ENCODE results near the gene SLC2A13. TPM values are rescaled to one million over a fixed set of nuclear protein-coding genes. Genes with fewer than 3 reads are reported as not detected.

SLC2A13 gene
- total RNA-seq, 1 donor from 2014 or later, result 8.4 TPM

- H3K9me3 ChIP-seq (ENCODE audit: control insufficient read depth in 3 of 3, low read length in 3 of 3), result no peaks in the 10 kb centered on the region
- H3K4me1 ChIP-seq (ENCODE audit: control insufficient read depth in 3 of 3, insufficient read depth in 3 of 3, low read length in 3 of 3), result no peaks in the 10 kb centered on the region
- H3K27ac ChIP-seq (ENCODE audit: low read depth, low read length), result no peak overlapping the region
- H3K4me3 ChIP-seq (ENCODE audit: low read length in 3 of 3), result no peak overlapping the region
- no peak overlapping the region for H3K9ac ChIP-seq (ENCODE audit: low read depth in 1 of 3, low read length in 3 of 3)
- H3K27me3 ChIP-seq (ENCODE audit: control insufficient read depth in 3 of 3, insufficient read depth in 3 of 3, low read length in 3 of 3), result no peaks in the 10 kb centered on the region
- H3K36me3 ChIP-seq (ENCODE audit: control insufficient read depth in 3 of 3, insufficient read depth in 3 of 3, low read length in 3 of 3), result no peaks in the 10 kb centered on the region
These were observed 149.2 kb downstream of the SLC2A13 start for GRCh38 chr12:39956725-39957124.

DNA sequence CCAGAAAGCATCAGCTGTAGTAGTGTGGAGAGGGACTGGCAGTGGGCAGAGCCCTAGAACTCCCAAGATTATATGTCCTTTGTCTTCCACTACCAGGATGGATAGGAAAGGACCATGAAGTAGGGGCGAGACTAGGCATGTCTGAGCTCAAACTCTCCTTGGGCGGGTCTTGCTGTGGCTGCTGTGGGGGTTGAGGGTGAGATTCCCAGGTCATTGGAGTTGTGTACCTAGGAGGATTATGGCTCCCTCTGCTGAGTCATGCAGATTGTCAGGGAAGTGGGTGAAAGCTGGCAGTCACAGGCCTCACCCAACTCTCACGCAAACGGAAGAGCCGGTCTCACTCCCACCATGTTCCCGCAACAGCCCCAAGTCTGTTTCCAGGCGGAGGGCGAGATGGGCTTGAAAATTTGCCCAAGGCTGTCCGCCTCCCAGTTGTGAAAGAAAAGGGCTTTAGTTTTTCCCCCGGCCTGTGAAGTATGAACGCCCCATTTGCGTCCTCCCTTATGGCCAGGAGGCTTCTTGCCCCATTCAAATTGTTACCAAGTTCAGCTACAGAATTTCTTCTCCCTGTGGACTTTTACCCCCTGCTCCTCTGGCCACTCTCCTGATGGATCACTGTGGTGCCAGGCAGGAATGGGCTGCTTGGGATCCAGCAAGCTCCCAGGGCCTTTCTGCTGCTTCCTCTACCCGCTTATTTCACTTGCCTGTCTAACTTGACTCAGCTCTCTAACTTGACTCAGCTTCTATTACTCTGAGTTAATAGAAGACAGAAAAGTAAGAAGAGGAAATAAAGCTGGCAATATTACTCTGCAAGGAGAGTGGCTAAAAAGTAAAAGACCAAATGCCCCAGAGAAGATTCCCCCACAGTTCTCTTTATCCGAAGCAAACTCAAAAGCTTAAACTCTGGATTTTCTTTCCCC, 159.3 kb downstream of the SLC2A13 start:
- Histone ChIP-seq H3K4me3 (ENCODE audit: low read length in 3 of 3) (no peak overlapping the region), H3K27me3 (ENCODE audit: control insufficient read depth in 3 of 3, insufficient read depth in 3 of 3, low read length in 3 of 3) (no peaks in the 10 kb centered on the region), H3K27ac (ENCODE audit: low read depth, low read length) (no peak overlapping the region), H3K36me3 (ENCODE audit: control insufficient read depth in 3 of 3, insufficient read depth in 3 of 3, low read length in 3 of 3) (no peaks in the 10 kb centered on the region), H3K9ac (ENCODE audit: low read depth in 1 of 3, low read length in 3 of 3) (no peak overlapping the region), H3K4me1 (ENCODE audit: control insufficient read depth in 3 of 3, insufficient read depth in 3 of 3, low read length in 3 of 3) (no peaks in the 10 kb centered on the region), H3K9me3 (ENCODE audit: control insufficient read depth in 3 of 3, low read length in 3 of 3) (no peaks in the 10 kb centered on the region)

DNA sequence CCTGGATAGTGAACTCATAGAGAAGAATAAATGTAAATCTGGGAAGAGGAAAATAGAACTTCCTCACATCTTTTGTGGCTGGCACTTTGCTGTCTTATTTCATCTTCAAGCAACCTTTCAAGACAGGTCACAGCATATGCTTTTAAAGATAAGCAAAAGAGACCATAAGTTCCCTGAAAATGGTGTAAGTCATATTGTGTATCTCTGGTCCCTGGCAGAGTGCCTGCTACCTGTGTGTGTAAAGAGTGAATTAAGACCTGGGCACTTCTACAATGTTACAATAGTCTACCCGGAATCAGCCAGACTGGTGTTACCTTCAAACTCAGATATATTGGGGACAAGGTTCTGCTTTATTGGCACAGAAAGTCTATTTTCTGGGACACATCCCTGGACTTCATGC, 168.8 kb downstream of the SLC2A13 start:
- Histone ChIP-seq H3K4me1 (ENCODE audit: control insufficient read depth in 3 of 3, insufficient read depth in 3 of 3, low read length in 3 of 3) (no peaks in the 10 kb centered on the region), H3K9ac (ENCODE audit: low read depth in 1 of 3, low read length in 3 of 3) (no peak overlapping the region), H3K36me3 (ENCODE audit: control insufficient read depth in 3 of 3, insufficient read depth in 3 of 3, low read length in 3 of 3) (no peaks in the 10 kb centered on the region), H3K9me3 (ENCODE audit: control insufficient read depth in 3 of 3, low read length in 3 of 3) (no peaks in the 10 kb centered on the region), H3K27ac (ENCODE audit: low read depth, low read length) (no peak overlapping the region), H3K27me3 (ENCODE audit: control insufficient read depth in 3 of 3, insufficient read depth in 3 of 3, low read length in 3 of 3) (no peaks in the 10 kb centered on the region), H3K4me3 (ENCODE audit: low read length in 3 of 3) (no peak overlapping the region)

DNA sequence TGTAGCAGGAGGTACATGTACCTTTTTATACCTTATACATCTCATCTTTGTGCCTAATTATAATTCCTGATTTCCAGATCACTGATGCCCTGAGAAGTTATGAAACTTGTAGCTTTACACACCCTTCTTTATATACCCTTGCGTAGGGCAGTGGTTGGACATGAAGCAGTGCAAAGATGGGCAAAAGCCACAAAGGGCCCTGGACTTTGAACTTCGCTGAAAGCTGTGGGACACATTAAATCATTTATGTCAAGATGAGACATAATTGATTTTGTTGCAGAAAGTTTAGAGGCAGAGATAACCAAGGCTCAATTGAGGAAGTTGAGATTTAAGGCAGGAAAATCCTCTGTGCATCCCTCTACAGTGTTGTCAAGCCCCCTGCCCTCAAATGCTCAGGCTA, 170.0 kb downstream of the SLC2A13 start:
- H3K4me3 ChIP-seq (ENCODE audit: low read length in 3 of 3), result no peak overlapping the region
- no peaks in the 10 kb centered on the region for H3K27me3 ChIP-seq (ENCODE audit: control insufficient read depth in 3 of 3, insufficient read depth in 3 of 3, low read length in 3 of 3)
- no peaks in the 10 kb centered on the region for H3K9me3 ChIP-seq (ENCODE audit: control insufficient read depth in 3 of 3, low read length in 3 of 3)
- H3K4me1 ChIP-seq (ENCODE audit: control insufficient read depth in 3 of 3, insufficient read depth in 3 of 3, low read length in 3 of 3), result no peaks in the 10 kb centered on the region
- no peaks in the 10 kb centered on the region for H3K36me3 ChIP-seq (ENCODE audit: control insufficient read depth in 3 of 3, insufficient read depth in 3 of 3, low read length in 3 of 3)
- H3K27ac ChIP-seq (ENCODE audit: low read depth, low read length), result no peak overlapping the region
- H3K9ac ChIP-seq (ENCODE audit: low read depth in 1 of 3, low read length in 3 of 3), result no peak overlapping the region

- Histone ChIP-seq H3K27ac (ENCODE audit: low read depth, low read length) (no peak overlapping the region), H3K9me3 (ENCODE audit: control insufficient read depth in 3 of 3, low read length in 3 of 3) (no peaks in the 10 kb centered on the region), H3K9ac (ENCODE audit: low read depth in 1 of 3, low read length in 3 of 3) (no peak overlapping the region), H3K4me3 (ENCODE audit: low read length in 3 of 3) (no peak overlapping the region), H3K4me1 (ENCODE audit: control insufficient read depth in 3 of 3, insufficient read depth in 3 of 3, low read length in 3 of 3) (no peaks in the 10 kb centered on the region), H3K36me3 (ENCODE audit: control insufficient read depth in 3 of 3, insufficient read depth in 3 of 3, low read length in 3 of 3) (no peaks in the 10 kb centered on the region), H3K27me3 (ENCODE audit: control insufficient read depth in 3 of 3, insufficient read depth in 3 of 3, low read length in 3 of 3) (no peaks in the 10 kb centered on the region)
These were observed 170.6 kb downstream of the SLC2A13 start for GRCh38 chr12:39935275-39935674.

GRCh38 chr12:39931857-39932256, 174.0 kb downstream of the SLC2A13 start:
- Histone ChIP-seq H3K36me3 (ENCODE audit: control insufficient read depth in 3 of 3, insufficient read depth in 3 of 3, low read length in 3 of 3) (no peaks in the 10 kb centered on the region), H3K4me1 (ENCODE audit: control insufficient read depth in 3 of 3, insufficient read depth in 3 of 3, low read length in 3 of 3) (no peaks in the 10 kb centered on the region), H3K9ac (ENCODE audit: low read depth in 1 of 3, low read length in 3 of 3) (no peak overlapping the region), H3K9me3 (ENCODE audit: control insufficient read depth in 3 of 3, low read length in 3 of 3) (no peaks in the 10 kb centered on the region), H3K4me3 (ENCODE audit: low read length in 3 of 3) (no peak overlapping the region), H3K27me3 (ENCODE audit: control insufficient read depth in 3 of 3, insufficient read depth in 3 of 3, low read length in 3 of 3) (no peaks in the 10 kb centered on the region), H3K27ac (ENCODE audit: low read depth, low read length) (no peak overlapping the region)

GRCh38 chr12:39931231-39931630, 174.7 kb downstream of the SLC2A13 start:
- no peak overlapping the region for H3K9ac ChIP-seq (ENCODE audit: low read depth in 1 of 3, low read length in 3 of 3)
- H3K36me3 ChIP-seq (ENCODE audit: control insufficient read depth in 3 of 3, insufficient read depth in 3 of 3, low read length in 3 of 3), result no peaks in the 10 kb centered on the region
- no peak overlapping the region for H3K4me3 ChIP-seq (ENCODE audit: low read length in 3 of 3)
- no peak overlapping the region for H3K27ac ChIP-seq (ENCODE audit: low read depth, low read length)
- no peaks in the 10 kb centered on the region for H3K9me3 ChIP-seq (ENCODE audit: control insufficient read depth in 3 of 3, low read length in 3 of 3)
- H3K27me3 ChIP-seq (ENCODE audit: control insufficient read depth in 3 of 3, insufficient read depth in 3 of 3, low read length in 3 of 3), result no peaks in the 10 kb centered on the region
- H3K4me1 ChIP-seq (ENCODE audit: control insufficient read depth in 3 of 3, insufficient read depth in 3 of 3, low read length in 3 of 3), result no peaks in the 10 kb centered on the region

DNA sequence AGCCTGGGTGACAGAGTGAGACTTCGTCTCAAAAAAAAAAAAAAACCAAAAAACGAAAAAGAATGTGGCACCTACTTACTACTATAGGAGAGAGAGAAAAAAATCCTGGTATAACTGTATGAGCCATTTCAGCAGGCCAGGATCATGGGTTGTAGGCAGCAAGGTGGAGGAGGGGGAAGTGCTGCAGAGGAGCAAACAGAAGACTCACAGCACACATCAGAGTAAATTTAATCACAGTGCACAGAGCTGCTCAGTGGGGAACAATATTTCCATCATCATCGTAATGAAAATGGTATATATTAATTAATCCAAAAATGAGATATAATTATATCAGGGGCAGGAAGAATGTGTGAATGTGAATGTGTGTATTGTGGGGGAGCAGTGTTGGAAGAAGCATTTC, 175.8 kb downstream of the SLC2A13 start:
- no peaks in the 10 kb centered on the region for H3K9me3 ChIP-seq (ENCODE audit: control insufficient read depth in 3 of 3, low read length in 3 of 3)
- H3K36me3 ChIP-seq (ENCODE audit: control insufficient read depth in 3 of 3, insufficient read depth in 3 of 3, low read length in 3 of 3), result no peaks in the 10 kb centered on the region
- H3K9ac ChIP-seq (ENCODE audit: low read depth in 1 of 3, low read length in 3 of 3), result no peak overlapping the region
- H3K27me3 ChIP-seq (ENCODE audit: control insufficient read depth in 3 of 3, insufficient read depth in 3 of 3, low read length in 3 of 3), result no peaks in the 10 kb centered on the region
- H3K4me3 ChIP-seq (ENCODE audit: low read length in 3 of 3), result no peak overlapping the region
- H3K27ac ChIP-seq (ENCODE audit: low read depth, low read length), result no peak overlapping the region
- no peaks in the 10 kb centered on the region for H3K4me1 ChIP-seq (ENCODE audit: control insufficient read depth in 3 of 3, insufficient read depth in 3 of 3, low read length in 3 of 3)

- Histone ChIP-seq H3K27ac (ENCODE audit: low read depth, low read length) (no peak overlapping the region), H3K4me1 (ENCODE audit: control insufficient read depth in 3 of 3, insufficient read depth in 3 of 3, low read length in 3 of 3) (no peaks in the 10 kb centered on the region), H3K27me3 (ENCODE audit: control insufficient read depth in 3 of 3, insufficient read depth in 3 of 3, low read length in 3 of 3) (no peaks in the 10 kb centered on the region), H3K9ac (ENCODE audit: low read depth in 1 of 3, low read length in 3 of 3) (no peak overlapping the region), H3K4me3 (ENCODE audit: low read length in 3 of 3) (no peak overlapping the region), H3K9me3 (ENCODE audit: control insufficient read depth in 3 of 3, low read length in 3 of 3) (no peaks in the 10 kb centered on the region), H3K36me3 (ENCODE audit: control insufficient read depth in 3 of 3, insufficient read depth in 3 of 3, low read length in 3 of 3) (no peaks in the 10 kb centered on the region)
These were observed 177.5 kb downstream of the SLC2A13 start for GRCh38 chr12:39928181-39928899.

DNA sequence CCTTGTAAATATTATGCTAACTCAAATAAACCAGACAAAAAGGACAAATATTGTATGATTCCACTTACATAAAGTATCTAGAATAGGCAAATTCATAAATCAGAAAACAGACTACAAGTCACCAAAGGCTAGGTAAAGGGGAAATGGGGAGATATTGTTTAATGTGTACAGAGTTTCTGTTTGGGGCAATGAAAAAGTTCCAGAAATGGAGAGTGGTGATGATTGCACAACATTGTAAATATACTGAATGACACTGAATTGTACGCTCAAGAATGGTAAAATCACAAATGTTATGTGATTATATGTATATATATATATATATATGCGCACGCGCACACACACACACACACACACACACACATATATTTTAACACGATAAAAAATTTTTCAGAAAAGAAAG, 182.5 kb downstream of the SLC2A13 start:
- H3K4me1 ChIP-seq (ENCODE audit: control insufficient read depth in 3 of 3, insufficient read depth in 3 of 3, low read length in 3 of 3), result no peaks in the 10 kb centered on the region
- H3K9me3 ChIP-seq (ENCODE audit: control insufficient read depth in 3 of 3, low read length in 3 of 3), result no peaks in the 10 kb centered on the region
- no peaks in the 10 kb centered on the region for H3K27me3 ChIP-seq (ENCODE audit: control insufficient read depth in 3 of 3, insufficient read depth in 3 of 3, low read length in 3 of 3)
- H3K9ac ChIP-seq (ENCODE audit: low read depth in 1 of 3, low read length in 3 of 3), result no peak overlapping the region
- no peak overlapping the region for H3K4me3 ChIP-seq (ENCODE audit: low read length in 3 of 3)
- no peak overlapping the region for H3K27ac ChIP-seq (ENCODE audit: low read depth, low read length)
- H3K36me3 ChIP-seq (ENCODE audit: control insufficient read depth in 3 of 3, insufficient read depth in 3 of 3, low read length in 3 of 3), result no peaks in the 10 kb centered on the region
